ENCODE results near the gene THAP6. TPM values are rescaled to one million over a fixed set of nuclear protein-coding genes. Genes with fewer than 3 reads are reported as not detected.
"Not testable (repeated sequence)": the region's sequence is repeated elsewhere in the genome, so short reads cannot be mapped to it uniquely, and the experiment has no call there.

THAP6 gene
- total and polyA plus RNA-seq, 4 donors = 4.2 to 11.5 (median 7.5) TPM

DNA sequence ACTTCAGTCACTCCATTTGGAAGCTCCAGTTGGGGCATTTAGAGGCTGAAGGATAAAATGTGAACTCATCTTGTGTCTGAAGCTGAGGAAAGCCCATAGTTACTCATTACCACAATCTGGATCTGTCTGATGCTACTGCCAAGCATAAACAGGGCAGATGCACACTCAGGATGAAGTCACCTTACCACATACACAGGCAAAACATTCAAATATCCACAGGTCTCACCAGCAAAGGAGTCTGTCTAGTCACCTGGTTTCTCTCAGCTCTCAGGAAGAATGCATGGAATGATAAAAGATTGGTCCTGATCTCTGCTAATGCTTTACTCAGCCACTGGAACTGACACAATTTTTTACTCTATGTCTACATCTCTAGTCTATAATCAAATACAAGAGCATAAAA, 28.6 kb downstream of the THAP6 start:
- DNase-seq (ENCODE audit: low spot score) = no peak
- H3K9me3 ChIP-seq (ENCODE audit: control insufficient read depth in 4 of 4, low read length in 3 of 4) = no peaks in the 10 kb centered on the region
- no peak overlapping the region for H3K9ac ChIP-seq (ENCODE audit: low read depth in 1 of 2, low read length in 2 of 2)
- H3K4me3 ChIP-seq (ENCODE audit: low read depth in 1 of 3, low read length in 3 of 3) = no peak overlapping the region
- no peak overlapping the region for H3K27ac ChIP-seq (ENCODE audit: low read depth in 1 of 2, low read length in 2 of 2)
- H3K27me3 ChIP-seq (ENCODE audit: control insufficient read depth in 4 of 4, insufficient read depth in 4 of 4, low read length in 3 of 4) = no peaks in the 10 kb centered on the region
- H3K4me1 ChIP-seq (ENCODE audit: control insufficient read depth in 4 of 4, insufficient read depth in 4 of 4, low read length in 3 of 4) = no peaks in the 10 kb centered on the region
- H3K36me3 ChIP-seq (ENCODE audit: control insufficient read depth in 4 of 4, insufficient read depth in 3 of 4, low read depth in 1 of 4, low read length in 3 of 4) = peaks cover 3 to 6% (median 5%) of the 10 kb centered on the region in 4 donors
- no peak for TF ChIP-seq NR2F2 (IDR thresholded peaks at IDR 0.05)

DNA sequence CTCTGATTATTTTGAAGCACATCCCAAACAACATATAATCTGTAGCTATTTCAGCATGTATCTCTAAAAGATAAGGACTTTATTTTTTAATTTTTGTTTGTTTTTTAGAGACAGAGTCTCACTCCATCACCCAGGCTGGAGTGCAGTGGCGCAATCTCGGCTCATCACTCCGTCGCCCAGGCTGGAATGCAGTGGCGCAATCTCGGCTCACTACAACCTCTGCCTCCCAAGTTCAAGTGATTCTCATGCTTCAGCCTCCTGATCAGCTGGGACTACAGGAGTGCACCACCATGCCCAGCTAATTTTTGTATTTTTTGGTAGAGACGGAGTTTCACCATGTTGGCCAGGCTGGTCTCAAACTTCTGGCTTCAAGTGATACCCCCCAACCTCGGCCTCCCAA, 29.9 kb downstream of the THAP6 start:
- 80% methylated on average over 8 of the region's 8 CpGs for WGBS
- not testable (repeated sequence) for H3K27me3 ChIP-seq (ENCODE audit: control insufficient read depth in 4 of 4, insufficient read depth in 4 of 4, low read length in 3 of 4); H3K9ac ChIP-seq (ENCODE audit: low read depth in 1 of 2, low read length in 2 of 2); H3K27ac ChIP-seq (ENCODE audit: low read depth in 1 of 2, low read length in 2 of 2); DNase-seq (ENCODE audit: low spot score); H3K4me3 ChIP-seq (ENCODE audit: low read depth in 1 of 3, low read length in 3 of 3); H3K4me1 ChIP-seq (ENCODE audit: control insufficient read depth in 4 of 4, insufficient read depth in 4 of 4, low read length in 3 of 4); H3K9me3 ChIP-seq (ENCODE audit: control insufficient read depth in 4 of 4, low read length in 3 of 4); H3K36me3 ChIP-seq (ENCODE audit: control insufficient read depth in 4 of 4, insufficient read depth in 3 of 4, low read depth in 1 of 4, low read length in 3 of 4)

DNA sequence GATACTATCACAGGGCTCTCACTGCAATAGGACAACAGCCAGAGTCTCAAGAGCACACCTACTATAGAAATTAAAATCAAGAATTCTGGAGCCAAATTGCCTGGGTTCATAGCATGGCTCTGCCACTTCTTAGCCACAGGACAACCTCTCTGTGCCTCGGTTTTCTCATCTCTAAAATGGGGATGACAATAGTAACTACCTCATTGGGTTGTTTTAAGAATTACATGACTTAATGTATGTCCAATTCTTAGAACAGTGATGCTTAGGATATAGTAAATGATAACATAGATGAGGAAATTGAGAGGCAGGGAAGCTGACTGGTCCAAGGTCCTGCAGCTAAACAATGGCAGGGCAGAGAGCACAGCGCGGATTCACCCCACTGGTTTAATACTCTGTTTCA, 30.6 kb downstream of the THAP6 start:
- Histone ChIP-seq H3K27me3 (ENCODE audit: control insufficient read depth in 4 of 4, insufficient read depth in 4 of 4, low read length in 3 of 4) (no peaks in the 10 kb centered on the region), H3K9ac (ENCODE audit: low read depth in 1 of 2, low read length in 2 of 2) (no peak overlapping the region), H3K36me3 (ENCODE audit: control insufficient read depth in 4 of 4, insufficient read depth in 3 of 4, low read depth in 1 of 4, low read length in 3 of 4) (peaks cover 2 to 6% (median 3%) of the 10 kb centered on the region in 4 donors), H3K4me1 (ENCODE audit: control insufficient read depth in 4 of 4, insufficient read depth in 4 of 4, low read length in 3 of 4) (no peaks in the 10 kb centered on the region), H3K4me3 (ENCODE audit: low read depth in 1 of 3, low read length in 3 of 3) (no peak overlapping the region), H3K9me3 (ENCODE audit: control insufficient read depth in 4 of 4, low read length in 3 of 4) (no peaks in the 10 kb centered on the region), H3K27ac (ENCODE audit: low read depth in 1 of 2, low read length in 2 of 2) (no peak overlapping the region)
- TF ChIP-seq, protein P1, sequence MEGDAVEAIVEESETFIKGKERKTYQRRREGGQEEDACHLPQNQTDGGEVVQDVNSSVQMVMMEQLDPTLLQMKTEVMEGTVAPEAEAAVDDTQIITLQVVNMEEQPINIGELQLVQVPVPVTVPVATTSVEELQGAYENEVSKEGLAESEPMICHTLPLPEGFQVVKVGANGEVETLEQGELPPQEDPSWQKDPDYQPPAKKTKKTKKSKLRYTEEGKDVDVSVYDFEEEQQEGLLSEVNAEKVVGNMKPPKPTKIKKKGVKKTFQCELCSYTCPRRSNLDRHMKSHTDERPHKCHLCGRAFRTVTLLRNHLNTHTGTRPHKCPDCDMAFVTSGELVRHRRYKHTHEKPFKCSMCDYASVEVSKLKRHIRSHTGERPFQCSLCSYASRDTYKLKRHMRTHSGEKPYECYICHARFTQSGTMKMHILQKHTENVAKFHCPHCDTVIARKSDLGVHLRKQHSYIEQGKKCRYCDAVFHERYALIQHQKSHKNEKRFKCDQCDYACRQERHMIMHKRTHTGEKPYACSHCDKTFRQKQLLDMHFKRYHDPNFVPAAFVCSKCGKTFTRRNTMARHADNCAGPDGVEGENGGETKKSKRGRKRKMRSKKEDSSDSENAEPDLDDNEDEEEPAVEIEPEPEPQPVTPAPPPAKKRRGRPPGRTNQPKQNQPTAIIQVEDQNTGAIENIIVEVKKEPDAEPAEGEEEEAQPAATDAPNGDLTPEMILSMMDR (IDR thresholded peaks at IDR 0.05; ENCODE audit: low read depth, low read length, missing input control) = no peak
- TF ChIP-seq NR2F2 (IDR thresholded peaks at IDR 0.05) = no peak
- TF ChIP-seq TAF1 (conservative IDR thresholded peaks at IDR 0.05) = no peak
- TF ChIP-seq, protein P2, sequence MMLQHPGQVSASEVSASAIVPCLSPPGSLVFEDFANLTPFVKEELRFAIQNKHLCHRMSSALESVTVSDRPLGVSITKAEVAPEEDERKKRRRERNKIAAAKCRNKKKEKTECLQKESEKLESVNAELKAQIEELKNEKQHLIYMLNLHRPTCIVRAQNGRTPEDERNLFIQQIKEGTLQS (IDR thresholded peaks at IDR 0.05) = no peak
- no peak for TF ChIP-seq GABPA (IDR thresholded peaks at IDR 0.05 in 1 of 2, conservative IDR thresholded peaks at IDR 0.05 in 1 of 2)
- no peak for TF ChIP-seq FOXA2 (IDR thresholded peaks at IDR 0.05)
- TF ChIP-seq, protein P3, sequence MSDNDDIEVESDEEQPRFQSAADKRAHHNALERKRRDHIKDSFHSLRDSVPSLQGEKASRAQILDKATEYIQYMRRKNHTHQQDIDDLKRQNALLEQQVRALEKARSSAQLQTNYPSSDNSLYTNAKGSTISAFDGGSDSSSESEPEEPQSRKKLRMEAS (IDR thresholded peaks at IDR 0.05) = no peak
- TF ChIP-seq HNF4G (IDR thresholded peaks at IDR 0.05) = no peak
- no peak for TF ChIP-seq EGR1 (IDR thresholded peaks at IDR 0.05; ENCODE audit: low read depth in 2 of 2)
- TF ChIP-seq, protein P4, sequence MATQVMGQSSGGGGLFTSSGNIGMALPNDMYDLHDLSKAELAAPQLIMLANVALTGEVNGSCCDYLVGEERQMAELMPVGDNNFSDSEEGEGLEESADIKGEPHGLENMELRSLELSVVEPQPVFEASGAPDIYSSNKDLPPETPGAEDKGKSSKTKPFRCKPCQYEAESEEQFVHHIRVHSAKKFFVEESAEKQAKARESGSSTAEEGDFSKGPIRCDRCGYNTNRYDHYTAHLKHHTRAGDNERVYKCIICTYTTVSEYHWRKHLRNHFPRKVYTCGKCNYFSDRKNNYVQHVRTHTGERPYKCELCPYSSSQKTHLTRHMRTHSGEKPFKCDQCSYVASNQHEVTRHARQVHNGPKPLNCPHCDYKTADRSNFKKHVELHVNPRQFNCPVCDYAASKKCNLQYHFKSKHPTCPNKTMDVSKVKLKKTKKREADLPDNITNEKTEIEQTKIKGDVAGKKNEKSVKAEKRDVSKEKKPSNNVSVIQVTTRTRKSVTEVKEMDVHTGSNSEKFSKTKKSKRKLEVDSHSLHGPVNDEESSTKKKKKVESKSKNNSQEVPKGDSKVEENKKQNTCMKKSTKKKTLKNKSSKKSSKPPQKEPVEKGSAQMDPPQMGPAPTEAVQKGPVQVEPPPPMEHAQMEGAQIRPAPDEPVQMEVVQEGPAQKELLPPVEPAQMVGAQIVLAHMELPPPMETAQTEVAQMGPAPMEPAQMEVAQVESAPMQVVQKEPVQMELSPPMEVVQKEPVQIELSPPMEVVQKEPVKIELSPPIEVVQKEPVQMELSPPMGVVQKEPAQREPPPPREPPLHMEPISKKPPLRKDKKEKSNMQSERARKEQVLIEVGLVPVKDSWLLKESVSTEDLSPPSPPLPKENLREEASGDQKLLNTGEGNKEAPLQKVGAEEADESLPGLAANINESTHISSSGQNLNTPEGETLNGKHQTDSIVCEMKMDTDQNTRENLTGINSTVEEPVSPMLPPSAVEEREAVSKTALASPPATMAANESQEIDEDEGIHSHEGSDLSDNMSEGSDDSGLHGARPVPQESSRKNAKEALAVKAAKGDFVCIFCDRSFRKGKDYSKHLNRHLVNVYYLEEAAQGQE (IDR thresholded peaks at IDR 0.05) = no peak
- TF ChIP-seq RAD21 (IDR thresholded peaks at IDR 0.05) = no peak
- no peak for TF ChIP-seq SP1 (IDR thresholded peaks at IDR 0.05)
- TF ChIP-seq HNF4A (conservative IDR thresholded peaks at IDR 0.05) = no peak
- TF ChIP-seq JUND (IDR thresholded peaks at IDR 0.05) = no peak
- TF ChIP-seq RXRA (IDR thresholded peaks at IDR 0.05) = no peak
- TF ChIP-seq FOXA1 (IDR thresholded peaks at IDR 0.05) = no peak
- TF ChIP-seq, protein P5, sequence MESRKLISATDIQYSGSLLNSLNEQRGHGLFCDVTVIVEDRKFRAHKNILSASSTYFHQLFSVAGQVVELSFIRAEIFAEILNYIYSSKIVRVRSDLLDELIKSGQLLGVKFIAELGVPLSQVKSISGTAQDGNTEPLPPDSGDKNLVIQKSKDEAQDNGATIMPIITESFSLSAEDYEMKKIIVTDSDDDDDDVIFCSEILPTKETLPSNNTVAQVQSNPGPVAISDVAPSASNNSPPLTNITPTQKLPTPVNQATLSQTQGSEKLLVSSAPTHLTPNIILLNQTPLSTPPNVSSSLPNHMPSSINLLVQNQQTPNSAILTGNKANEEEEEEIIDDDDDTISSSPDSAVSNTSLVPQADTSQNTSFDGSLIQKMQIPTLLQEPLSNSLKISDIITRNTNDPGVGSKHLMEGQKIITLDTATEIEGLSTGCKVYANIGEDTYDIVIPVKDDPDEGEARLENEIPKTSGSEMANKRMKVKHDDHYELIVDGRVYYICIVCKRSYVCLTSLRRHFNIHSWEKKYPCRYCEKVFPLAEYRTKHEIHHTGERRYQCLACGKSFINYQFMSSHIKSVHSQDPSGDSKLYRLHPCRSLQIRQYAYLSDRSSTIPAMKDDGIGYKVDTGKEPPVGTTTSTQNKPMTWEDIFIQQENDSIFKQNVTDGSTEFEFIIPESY (IDR thresholded peaks at IDR 0.05) = no peak
- TF ChIP-seq YY1 (IDR thresholded peaks at IDR 0.05) = no peak
- 92% methylated on average over 3 of the region's 3 CpGs for WGBS
- DNase-seq (ENCODE audit: low spot score) = no peak
